OCI-LY7 (cell line): ENCODE results near the gene WBP11. TPM values are rescaled to one million over a fixed set of nuclear protein-coding genes. Genes with fewer than 3 reads are reported as not detected.

Experiments
- BruUV-seq: library from RNA; stranded (reverse); fragments of 400-500 nt; replicated peaks from 2 replicates; lab custom pipeline; 2021; lab: Mats Ljungman, UMichigan
- CTCF ChIA-PET: fragments of 300-600 bp; sonication (Branson Sonifier 250); formaldehyde crosslinking; loops from one replicate; lab custom pipeline; 2022; ENCODE audit warnings: antibody characterized with exemption; ENCODE audit not compliant: unreplicated experiment; lab: Charles Lee
- POLR2A ChIA-PET: fragments of 300-600 bp; sonication (Branson Sonifier 250); formaldehyde crosslinking; loops from one replicate; lab custom pipeline; 2022; ENCODE audit warnings: antibody characterized with exemption; lab: Charles Lee
- DNase-seq: peaks from one replicate; pipeline ENCODE4 v3.0.0-alpha.2; 2015; ENCODE audit warnings: low spot score
- H2AFZ ChIP-seq: fragments of 200-600 bp; sonication (generic), shearing (Covaris generic); 2 replicates; pipeline ENCODE4 v1.6.1; 2014; ENCODE audit warnings: mild to moderate bottlenecking, antibody characterized with exemption, low read length, moderate library complexity
- H3K27ac ChIP-seq: fragments of 200-600 bp; sonication (generic); 2 replicates; pipeline ENCODE4 v1.5.1; 2014; ENCODE audit warnings: mixed run types, low read depth, mild to moderate bottlenecking, moderate library complexity, low read length, inconsistent platforms; ENCODE audit not compliant: poor library complexity, severe bottlenecking
- H3K36me3 ChIP-seq: fragments of 200-600 bp; sonication (generic); 2 replicates; pipeline ENCODE4 v1.6.1; 2014; ENCODE audit warnings: mild to moderate bottlenecking, antibody characterized with exemption, low read length, moderate library complexity, mixed read lengths; ENCODE audit not compliant: insufficient read depth
- H3K4me1 ChIP-seq: fragments of 200-600 bp; sonication (generic); 2 replicates; pipeline ENCODE4 v1.5.1; 2014; ENCODE audit warnings: mild to moderate bottlenecking, low read length; ENCODE audit not compliant: insufficient read depth, poor library complexity, severe bottlenecking
- H3K4me2 ChIP-seq: fragments of 200-600 bp; sonication (generic); 2 replicates; pipeline ENCODE4 v1.6.1; 2014; ENCODE audit warnings: mild to moderate bottlenecking, low read length
- H3K4me3 ChIP-seq: fragments of 200-600 bp; sonication (generic); 2 replicates; pipeline ENCODE4 v1.5.1; 2014; ENCODE audit warnings: mild to moderate bottlenecking, low read depth, low read length; ENCODE audit not compliant: poor library complexity, severe bottlenecking
- H3K79me2 ChIP-seq: fragments of 200-600 bp; sonication (generic); 2 replicates; pipeline ENCODE4 v1.6.1; 2016; ENCODE audit warnings: low read depth, mild to moderate bottlenecking, low read length, moderate library complexity, mixed read lengths; ENCODE audit not compliant: insufficient read depth
- H3K9me2 ChIP-seq: fragments of 200-600 bp; sonication (generic); 2 replicates; pipeline ENCODE4 v1.6.1; 2016; ENCODE audit warnings: mild to moderate bottlenecking, low read length, mixed read lengths; ENCODE audit not compliant: insufficient read depth
- H3K9me3 ChIP-seq: fragments of 200-600 bp; sonication (generic); 2 replicates; pipeline ENCODE4 v1.6.1; 2014; ENCODE audit warnings: mild to moderate bottlenecking, mixed run types, low read length, mixed read lengths
- H4K20me1 ChIP-seq: fragments of 200-600 bp; sonication (generic); 2 replicates; pipeline ENCODE4 v1.6.1; 2014; ENCODE audit warnings: mild to moderate bottlenecking, antibody characterized with exemption, low read length, moderate library complexity, mixed read lengths; ENCODE audit not compliant: insufficient read depth
- EZH2phosphoT487 ChIP-seq: fragments of 200-600 bp; sonication (generic); IDR thresholded peaks from 2 replicates; pipeline ENCODE4 v1.6.1; 2018; ENCODE audit warnings: low read depth, borderline replicate concordance, mild to moderate bottlenecking, mixed run types, antibody characterized with exemption, low read length, moderate library complexity, mixed read lengths
- intact Hi-C: fragments of 100-400 bp; cut with micrococcal nuclease; formaldehyde crosslinking; loops from one replicate; pipeline ENCODE4 v1.10.0; 2022; ENCODE audit not compliant: unreplicated experiment
- total RNA-seq, 2 experiments: library from RNA; depleted of rRNA in 1 of 2; stranded (reverse); fragments of >200 nt in 1 of 2; shearing (Covaris generic) in 1 of 2; gene quantifications; 2 replicates each; pipeline ENCODE4 v1.2.3, GENCODE V29; 2014 to 2022
- TF ChIP-seq, protein P1 (sequence below): fragments of 200-600 bp; sonication (generic); conservative IDR thresholded peaks from 2 replicates; pipeline ENCODE4 v1.5.1; 2014; ENCODE audit warnings: mild to moderate bottlenecking, antibody characterized with exemption, low read length, moderate library complexity, mixed read lengths

WBP11 gene
- total RNA-seq, 2 experiments from 2014 or later = 16.5 to 107 TPM

DNA sequence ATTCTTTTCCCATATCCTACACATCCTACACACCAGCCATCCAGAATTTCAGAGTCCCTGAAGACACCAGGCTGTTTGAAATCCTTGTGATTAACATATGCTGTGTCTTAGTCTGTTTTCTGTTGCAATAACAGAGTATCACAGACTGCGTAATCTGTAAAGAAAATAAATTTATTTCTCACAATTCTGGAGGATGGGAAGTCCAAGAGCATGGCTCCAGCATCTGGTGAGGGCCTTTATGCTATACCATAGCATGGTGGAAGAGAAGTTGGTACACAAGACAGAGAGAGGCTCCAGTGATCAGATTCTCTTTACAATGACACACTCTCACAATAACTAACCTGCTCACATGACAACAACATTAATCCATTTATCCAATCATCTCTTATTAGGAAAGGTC, 36.0 kb upstream of the WBP11 start:
- Histone ChIP-seq H3K79me2 (no peaks in the 10 kb centered on the region), H3K4me1 (no peaks in the 10 kb centered on the region), H3K4me2 (no peak overlapping the region), H4K20me1 (no peaks in the 10 kb centered on the region), H2AFZ (no peak overlapping the region), H3K9me3 (no peaks in the 10 kb centered on the region), H3K4me3 (no peak overlapping the region), H3K9me2 (no peaks in the 10 kb centered on the region), H3K27ac (no peak overlapping the region), H3K36me3 (no peaks in the 10 kb centered on the region)
- TF ChIP-seq EZH2phosphoT487 = no peak
- TF ChIP-seq, protein P1, sequence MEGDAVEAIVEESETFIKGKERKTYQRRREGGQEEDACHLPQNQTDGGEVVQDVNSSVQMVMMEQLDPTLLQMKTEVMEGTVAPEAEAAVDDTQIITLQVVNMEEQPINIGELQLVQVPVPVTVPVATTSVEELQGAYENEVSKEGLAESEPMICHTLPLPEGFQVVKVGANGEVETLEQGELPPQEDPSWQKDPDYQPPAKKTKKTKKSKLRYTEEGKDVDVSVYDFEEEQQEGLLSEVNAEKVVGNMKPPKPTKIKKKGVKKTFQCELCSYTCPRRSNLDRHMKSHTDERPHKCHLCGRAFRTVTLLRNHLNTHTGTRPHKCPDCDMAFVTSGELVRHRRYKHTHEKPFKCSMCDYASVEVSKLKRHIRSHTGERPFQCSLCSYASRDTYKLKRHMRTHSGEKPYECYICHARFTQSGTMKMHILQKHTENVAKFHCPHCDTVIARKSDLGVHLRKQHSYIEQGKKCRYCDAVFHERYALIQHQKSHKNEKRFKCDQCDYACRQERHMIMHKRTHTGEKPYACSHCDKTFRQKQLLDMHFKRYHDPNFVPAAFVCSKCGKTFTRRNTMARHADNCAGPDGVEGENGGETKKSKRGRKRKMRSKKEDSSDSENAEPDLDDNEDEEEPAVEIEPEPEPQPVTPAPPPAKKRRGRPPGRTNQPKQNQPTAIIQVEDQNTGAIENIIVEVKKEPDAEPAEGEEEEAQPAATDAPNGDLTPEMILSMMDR = no peak
- intact Hi-C loops = no loop called here
- BruUV-seq = no TSS peak
- POLR2A ChIA-PET = no interaction called here
- DNase-seq = no peak
- CTCF ChIA-PET = no interaction called here

DNA sequence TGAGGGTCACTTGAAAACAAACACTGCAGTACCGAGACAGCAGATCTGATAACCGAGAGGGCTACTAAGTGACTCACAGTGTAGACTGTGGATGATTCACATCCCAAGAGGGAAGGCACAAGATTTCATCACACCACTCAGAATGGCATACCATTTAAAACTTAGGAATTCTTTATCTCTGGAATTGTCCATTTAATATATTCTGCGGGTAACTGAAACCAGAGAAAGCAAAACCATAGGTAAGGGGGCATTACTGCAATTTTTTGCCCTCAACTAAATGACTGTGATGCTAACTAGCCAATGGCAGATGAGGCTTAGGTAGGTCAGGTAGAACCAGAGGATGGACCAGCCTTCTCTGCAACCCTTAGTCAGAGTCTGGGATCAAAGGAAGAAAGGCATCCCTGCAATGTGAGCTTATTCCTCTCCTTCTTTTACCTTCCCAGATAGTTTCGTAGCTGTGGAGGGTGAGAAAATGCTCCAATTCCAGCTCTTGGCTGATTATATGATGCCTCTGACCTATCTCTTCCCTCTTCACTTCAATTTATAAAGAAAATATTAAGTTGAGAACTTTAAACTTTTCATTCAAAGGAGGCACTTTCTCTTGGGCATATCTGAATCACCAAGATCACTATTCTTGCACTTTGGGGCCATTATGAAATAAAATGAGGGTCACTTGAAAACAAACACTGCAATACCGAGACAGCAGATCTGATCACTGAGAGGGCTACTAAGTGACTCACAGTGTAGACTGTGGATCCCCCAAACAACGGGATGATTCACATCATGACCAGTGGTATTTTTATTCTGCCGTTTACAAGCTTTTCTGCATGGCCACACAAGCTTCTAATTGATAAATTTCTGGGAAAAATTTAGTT, 33.3 kb upstream of the WBP11 start:
- DNase-seq = no peak
- POLR2A ChIA-PET = interaction anchor here (1.0 to 1.9 kb wide), 3 partner anchors 9 to 29 kb away, joined by 4 to 11 read pairs (median 8); no protein-coding TSS in a partner anchor
- Histone ChIP-seq H3K9me3 (no peaks in the 10 kb centered on the region), H3K36me3 (no peaks in the 10 kb centered on the region), H3K27ac (no peak overlapping the region), H4K20me1 (no peaks in the 10 kb centered on the region), H3K79me2 (no peaks in the 10 kb centered on the region), H3K9me2 (no peaks in the 10 kb centered on the region), H3K4me3 (no peak overlapping the region), H3K4me2 (no peak overlapping the region), H2AFZ (no peak overlapping the region), H3K4me1 (no peaks in the 10 kb centered on the region)
- intact Hi-C loops = no loop called here
- no TSS peak for BruUV-seq
- no peak for TF ChIP-seq EZH2phosphoT487
- TF ChIP-seq, protein P1 = no peak
- CTCF ChIA-PET = no interaction called here

DNA sequence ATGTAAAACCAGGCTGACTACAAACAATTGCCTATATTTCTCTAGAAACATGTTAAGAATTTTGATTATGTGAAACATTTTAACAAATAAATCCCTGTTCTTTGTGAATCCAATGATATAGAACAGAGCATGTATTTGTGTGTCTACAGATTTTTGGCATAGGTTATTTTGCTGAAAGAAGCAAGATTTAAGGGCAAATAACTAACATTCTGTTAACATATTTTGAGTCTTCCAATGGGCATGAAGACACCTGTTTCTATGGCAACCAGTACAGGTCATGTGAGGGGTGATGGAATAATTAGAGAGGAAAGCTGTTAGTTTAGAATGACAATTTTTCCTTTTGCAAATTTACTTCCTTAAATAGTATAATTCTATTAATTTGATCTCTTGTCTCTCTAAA, 31.2 kb upstream of the WBP11 start:
- Histone ChIP-seq H3K4me2 (no peak overlapping the region), H4K20me1 (no peaks in the 10 kb centered on the region), H3K4me1 (no peaks in the 10 kb centered on the region), H3K9me2 (no peaks in the 10 kb centered on the region), H3K79me2 (no peaks in the 10 kb centered on the region), H3K36me3 (no peaks in the 10 kb centered on the region), H2AFZ (no peak overlapping the region), H3K4me3 (no peak overlapping the region), H3K9me3 (no peaks in the 10 kb centered on the region), H3K27ac (no peak overlapping the region)
- intact Hi-C loops = no loop called here
- POLR2A ChIA-PET = no interaction called here
- TF ChIP-seq EZH2phosphoT487 = no peak
- CTCF ChIA-PET = no interaction called here
- BruUV-seq = no TSS peak
- no peak for DNase-seq
